Measurements from ENCODE around the gene SLC44A5. TPM values are rescaled to one million over a fixed set of nuclear protein-coding genes. Genes with fewer than 3 reads are reported as not detected.

SLC44A5 gene
- total RNA-seq, 1 donor from 2014 or later = 3.7 TPM

DNA sequence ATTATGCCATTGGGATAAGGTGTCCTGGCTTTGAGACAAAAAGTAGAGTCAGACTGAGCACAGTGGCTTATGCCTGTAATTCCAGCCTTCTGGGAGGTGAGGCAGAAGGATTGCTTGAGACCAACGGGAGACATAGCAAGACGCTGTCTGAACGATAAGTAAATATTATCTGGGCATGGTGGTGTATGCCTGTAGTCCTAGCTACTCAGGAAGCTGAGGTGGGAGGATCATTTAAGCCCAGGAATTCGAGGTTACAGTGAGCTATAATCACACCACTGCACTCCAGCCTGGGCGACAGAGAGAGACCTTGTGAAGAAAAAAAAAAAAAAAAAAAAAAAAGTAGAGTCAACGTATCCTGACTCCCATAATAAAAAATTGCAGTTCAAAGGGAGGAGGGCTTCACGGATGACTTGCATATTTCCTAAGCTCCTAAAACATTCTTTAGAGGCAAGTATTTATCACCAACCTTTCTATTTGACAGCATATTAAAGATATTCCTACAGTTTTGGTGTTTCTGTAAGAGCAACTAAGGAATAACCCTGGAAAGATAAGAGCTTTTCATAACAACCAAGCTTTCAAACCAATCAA is 141.2 kb downstream of the SLC44A5 start:
- no peaks in the 10 kb centered on the region for H3K27me3 ChIP-seq (ENCODE audit: control insufficient read depth, insufficient read depth, low read length)
- no peak overlapping the region for H3K4me3 ChIP-seq (ENCODE audit: low read depth, low read length)
- no peak for DNase-seq (ENCODE audit: low read depth)
- no peaks in the 10 kb centered on the region for H3K36me3 ChIP-seq (ENCODE audit: control insufficient read depth, insufficient read depth, low read length)
- no peak for TF ChIP-seq CTCF (IDR thresholded peaks at IDR 0.05; ENCODE audit: insufficient read depth, low read length, poor library complexity, severe bottlenecking)

DNA sequence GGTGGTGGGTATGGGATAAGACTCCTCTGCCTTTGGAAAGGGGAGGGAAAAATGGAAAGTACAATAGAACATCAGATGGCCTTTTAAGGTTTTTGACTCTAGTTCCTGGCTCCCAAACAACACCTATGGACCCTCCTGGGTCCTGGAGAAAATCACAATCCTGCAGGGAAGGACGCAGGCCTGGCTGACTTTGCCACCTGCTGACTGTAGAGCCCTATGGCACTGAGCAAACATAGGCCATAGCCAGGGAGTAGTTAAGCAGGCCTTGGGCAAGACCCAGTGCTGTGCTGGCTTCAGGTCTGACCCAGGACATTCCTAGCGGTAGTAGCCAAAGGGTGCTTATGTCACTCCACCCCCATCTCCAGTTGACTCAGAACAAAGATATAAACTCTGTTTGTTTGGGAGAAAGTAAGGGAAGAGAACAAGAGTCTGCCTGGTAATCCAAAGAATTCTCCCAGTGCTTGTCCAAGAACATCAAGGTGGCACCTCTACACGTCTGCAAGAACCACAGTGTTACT is 149.0 kb downstream of the SLC44A5 start:
- Histone ChIP-seq H3K4me3 (ENCODE audit: low read depth, low read length) (no peak overlapping the region), H3K27me3 (ENCODE audit: control insufficient read depth, insufficient read depth, low read length) (no peaks in the 10 kb centered on the region), H3K36me3 (ENCODE audit: control insufficient read depth, insufficient read depth, low read length) (no peaks in the 10 kb centered on the region)
- TF ChIP-seq CTCF (IDR thresholded peaks at IDR 0.05; ENCODE audit: insufficient read depth, low read length, poor library complexity, severe bottlenecking) = no peak
- no peak for DNase-seq (ENCODE audit: low read depth)

DNA sequence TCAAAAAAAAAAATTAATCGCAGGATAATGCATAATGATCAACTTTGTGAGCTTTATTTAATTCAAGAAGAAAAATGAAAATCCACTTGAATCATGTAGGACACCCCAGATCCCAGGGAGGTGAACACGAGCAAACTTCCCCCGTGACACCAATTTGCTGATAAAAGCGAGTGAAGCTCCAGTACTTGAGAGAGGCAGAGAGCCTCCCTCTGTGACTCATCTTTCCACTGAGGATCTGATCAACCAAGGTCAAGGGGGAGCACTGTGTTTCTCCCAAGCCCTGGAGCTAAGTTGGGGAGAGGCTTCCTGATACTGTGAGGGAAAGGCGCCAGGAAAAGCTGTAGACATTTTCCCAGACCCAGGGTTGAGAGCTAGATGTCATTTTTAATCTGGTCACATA is 160.9 kb downstream of the SLC44A5 start:
- Histone ChIP-seq H3K36me3 (ENCODE audit: control insufficient read depth, insufficient read depth, low read length) (no peaks in the 10 kb centered on the region), H3K27me3 (ENCODE audit: control insufficient read depth, insufficient read depth, low read length) (no peaks in the 10 kb centered on the region), H3K4me3 (ENCODE audit: low read depth, low read length) (no peak overlapping the region)
- TF ChIP-seq CTCF (IDR thresholded peaks at IDR 0.05; ENCODE audit: insufficient read depth, low read length, poor library complexity, severe bottlenecking) = no peak
- no peak for DNase-seq (ENCODE audit: low read depth)

DNA sequence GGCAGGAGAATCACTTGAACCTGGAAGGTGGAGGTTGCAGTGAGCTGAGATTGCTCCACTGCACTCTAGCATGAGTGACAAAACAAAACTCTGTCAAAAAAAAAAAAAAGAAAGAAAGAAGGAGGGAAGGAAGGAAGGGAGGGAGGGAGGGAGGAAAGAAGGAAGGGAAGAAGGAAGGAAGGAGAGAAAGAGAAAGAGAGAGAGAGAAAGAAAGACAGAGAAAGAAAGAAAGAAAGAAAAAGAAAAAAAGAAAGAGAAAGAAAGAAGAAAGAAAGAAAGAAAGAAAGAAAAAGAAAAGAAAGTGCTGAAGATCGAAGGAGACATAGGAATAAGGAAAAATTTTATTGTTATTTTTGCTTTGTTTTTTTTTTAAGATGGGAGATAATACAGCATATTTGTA is 166.7 kb downstream of the SLC44A5 start:
- no peak for DNase-seq (ENCODE audit: low read depth)
- no peak for TF ChIP-seq CTCF (IDR thresholded peaks at IDR 0.05; ENCODE audit: insufficient read depth, low read length, poor library complexity, severe bottlenecking)
- Histone ChIP-seq H3K4me3 (ENCODE audit: low read depth, low read length) (no peak overlapping the region), H3K36me3 (ENCODE audit: control insufficient read depth, insufficient read depth, low read length) (no peaks in the 10 kb centered on the region), H3K27me3 (ENCODE audit: control insufficient read depth, insufficient read depth, low read length) (no peaks in the 10 kb centered on the region)

DNA sequence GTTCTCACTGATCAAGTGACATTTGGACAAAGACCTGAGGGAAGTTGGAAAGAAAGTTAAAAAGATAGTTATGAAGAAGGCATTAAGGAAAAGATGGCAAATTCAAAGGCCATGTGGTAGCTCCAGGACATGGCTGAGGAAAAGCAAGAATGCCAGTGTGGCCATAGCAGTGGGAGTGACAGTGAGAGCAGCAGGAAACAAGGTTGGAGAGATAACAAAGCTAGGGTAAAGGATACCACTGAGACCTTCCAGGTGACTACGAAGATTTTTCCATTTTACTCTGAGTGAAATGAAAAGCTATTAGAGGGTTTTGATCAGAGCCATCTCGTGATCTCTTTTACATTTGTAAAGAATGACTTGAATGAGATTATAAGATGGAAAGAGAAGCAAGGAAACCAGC is 170.6 kb downstream of the SLC44A5 start:
- TF ChIP-seq CTCF (IDR thresholded peaks at IDR 0.05; ENCODE audit: insufficient read depth, low read length, poor library complexity, severe bottlenecking) = no peak
- H3K36me3 ChIP-seq (ENCODE audit: control insufficient read depth, insufficient read depth, low read length) = no peaks in the 10 kb centered on the region
- no peak for DNase-seq (ENCODE audit: low read depth)
- no peak overlapping the region for H3K4me3 ChIP-seq (ENCODE audit: low read depth, low read length)
- no peaks in the 10 kb centered on the region for H3K27me3 ChIP-seq (ENCODE audit: control insufficient read depth, insufficient read depth, low read length)

DNA sequence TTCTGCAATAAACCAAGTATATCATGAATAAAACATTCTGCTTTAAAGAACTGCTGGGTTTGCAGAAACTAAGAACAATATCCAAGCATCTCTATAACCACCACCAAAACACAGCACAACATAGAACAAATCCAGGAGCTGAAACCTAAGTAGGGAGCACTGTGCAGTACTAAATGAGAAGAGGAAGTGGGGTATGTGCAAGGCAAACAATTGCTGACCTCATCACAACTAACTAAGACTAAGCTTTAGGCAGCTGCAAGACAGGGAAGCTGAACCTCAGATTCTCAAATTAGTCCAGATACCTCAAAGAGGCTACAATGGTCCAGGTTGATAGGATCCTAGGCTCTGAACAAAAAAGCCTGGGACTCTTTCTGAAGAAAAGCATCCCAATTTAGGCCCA is 172.6 kb downstream of the SLC44A5 start:
- no peak for TF ChIP-seq CTCF (IDR thresholded peaks at IDR 0.05; ENCODE audit: insufficient read depth, low read length, poor library complexity, severe bottlenecking)
- H3K27me3 ChIP-seq (ENCODE audit: control insufficient read depth, insufficient read depth, low read length) = no peaks in the 10 kb centered on the region
- H3K4me3 ChIP-seq (ENCODE audit: low read depth, low read length) = no peak overlapping the region
- DNase-seq (ENCODE audit: low read depth) = no peak
- H3K36me3 ChIP-seq (ENCODE audit: control insufficient read depth, insufficient read depth, low read length) = no peaks in the 10 kb centered on the region

All from kidney epithelial cell (primary cell).